EL (cell line): ENCODE measurements around the gene SLC17A2.
"Not testable (repeated sequence)": the region's sequence is repeated elsewhere in the genome, so short reads cannot be mapped to it uniquely, and the experiment has no call there.

Source experiments
- DNase-seq: peaks from one replicate; pipeline ENCODE4 v3.0.0-alpha.2; 2016

Gene SLC17A2

GRCh38 chr6:25951296-25952032, 21.0 kb upstream of the SLC17A2 start:
- DNase-seq, result no peak

GRCh38 chr6:25950297-25950696, 19.8 kb upstream of the SLC17A2 start:
- no peak for DNase-seq

DNA sequence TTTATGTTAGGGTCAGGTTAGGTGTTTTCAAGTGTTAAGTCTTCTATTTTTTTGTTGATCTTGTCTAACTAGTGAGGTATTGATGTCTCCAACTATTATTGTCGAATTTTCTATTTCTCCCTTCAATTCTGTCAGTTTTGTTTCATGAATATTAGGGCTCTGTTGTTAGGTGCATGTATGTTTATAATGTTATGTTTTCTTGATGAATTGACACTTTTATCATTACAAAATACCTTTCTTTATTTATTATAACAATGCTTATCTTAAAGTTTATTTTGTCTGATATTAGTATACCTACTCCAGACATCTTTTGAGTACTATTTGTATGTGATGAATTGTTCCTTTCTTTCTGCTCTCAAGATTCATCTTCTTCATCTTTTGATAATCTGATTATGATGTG, 19.2 kb upstream of the SLC17A2 start:
- no peak for DNase-seq

DNA sequence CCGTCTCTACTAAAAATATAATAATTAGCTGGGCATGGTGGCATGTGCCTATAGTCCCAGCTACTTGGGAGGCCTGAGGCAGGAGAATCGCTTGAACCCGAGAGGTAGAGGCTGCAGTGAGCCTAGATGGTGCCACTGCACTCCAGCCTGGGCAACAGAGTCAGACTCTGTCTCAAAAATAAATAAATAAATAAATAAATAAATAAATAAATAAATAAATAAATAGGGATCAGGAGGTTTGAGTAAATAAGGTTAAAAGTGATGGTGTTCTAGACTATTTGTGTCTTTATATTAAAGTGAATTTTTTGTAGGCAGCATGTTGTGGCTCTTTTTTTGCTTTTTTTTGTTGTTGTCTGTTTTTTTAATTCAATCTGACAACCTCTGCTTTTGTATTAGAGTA, 17.0 kb upstream of the SLC17A2 start:
- DNase-seq, result not testable (repeated sequence)

- DNase-seq, result no peak
These were observed 16.1 kb upstream of the SLC17A2 start for GRCh38 chr6:25946631-25947030.

DNA sequence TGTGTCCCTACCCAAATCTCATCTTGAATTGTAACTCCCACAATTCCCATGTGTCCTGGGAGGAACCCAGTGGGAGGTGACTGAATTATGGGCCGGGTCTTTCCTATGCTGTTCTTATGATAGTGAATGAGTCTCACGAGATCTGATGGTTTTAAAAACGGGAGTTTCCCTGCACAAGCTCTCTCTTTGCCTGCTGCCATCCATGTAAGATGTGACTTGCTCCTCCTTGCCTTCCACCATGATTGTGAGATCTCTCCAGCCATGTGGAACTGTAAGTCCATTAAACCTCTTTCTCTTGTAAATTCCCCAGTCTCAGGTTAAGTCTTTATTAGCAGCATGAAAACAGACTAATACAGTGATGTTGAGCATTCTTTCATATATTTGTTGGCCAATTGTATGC, 15.2 kb upstream of the SLC17A2 start:
- not testable (repeated sequence) for DNase-seq

DNA sequence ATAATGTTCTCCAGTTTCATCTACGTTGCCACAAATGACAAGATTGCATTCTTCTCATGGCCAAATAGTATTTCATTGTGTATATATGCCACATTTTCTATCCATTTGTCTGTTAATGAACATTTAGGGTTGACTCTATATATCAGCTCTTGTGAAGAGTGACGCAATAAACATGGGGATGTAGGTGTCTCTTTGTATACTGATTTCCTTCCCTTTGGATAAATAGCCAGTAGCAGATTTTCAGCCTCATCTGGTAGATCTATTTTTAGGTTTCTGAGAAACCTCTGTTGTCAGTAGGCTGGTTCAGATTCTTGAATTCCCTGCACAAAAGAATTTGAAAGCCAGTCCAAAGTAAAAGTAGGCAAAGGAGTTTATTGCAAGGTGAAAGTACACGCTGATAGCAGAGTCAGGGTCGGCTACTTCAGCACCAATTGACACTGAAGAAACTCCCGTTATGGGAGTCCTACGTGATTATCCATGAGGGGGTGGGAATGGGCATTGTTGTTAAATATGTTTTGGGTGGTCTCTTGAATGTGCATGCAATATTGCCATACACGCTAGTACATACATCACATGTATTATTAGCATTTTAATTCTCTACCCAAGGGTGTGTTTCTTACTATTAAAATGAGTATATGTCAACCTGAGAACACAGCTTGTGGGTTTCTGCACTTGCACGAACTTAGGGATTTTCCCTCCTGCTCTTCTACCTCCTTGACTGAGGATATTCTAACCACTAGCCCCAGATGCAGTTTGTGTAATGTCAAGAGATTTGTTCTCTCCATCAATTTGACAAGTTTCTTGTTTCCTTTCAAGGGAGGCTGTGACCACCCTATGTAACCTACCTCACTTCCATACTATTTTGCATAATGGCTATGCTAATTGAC, 14.4 kb upstream of the SLC17A2 start:
- no peak for DNase-seq

GRCh38 chr6:25943887-25944286, 13.4 kb upstream of the SLC17A2 start:
- DNase-seq, result no peak

- peak; percentile 40 for DNase-seq
These were observed 12.2 kb upstream of the SLC17A2 start for GRCh38 chr6:25942561-25943147.

DNA sequence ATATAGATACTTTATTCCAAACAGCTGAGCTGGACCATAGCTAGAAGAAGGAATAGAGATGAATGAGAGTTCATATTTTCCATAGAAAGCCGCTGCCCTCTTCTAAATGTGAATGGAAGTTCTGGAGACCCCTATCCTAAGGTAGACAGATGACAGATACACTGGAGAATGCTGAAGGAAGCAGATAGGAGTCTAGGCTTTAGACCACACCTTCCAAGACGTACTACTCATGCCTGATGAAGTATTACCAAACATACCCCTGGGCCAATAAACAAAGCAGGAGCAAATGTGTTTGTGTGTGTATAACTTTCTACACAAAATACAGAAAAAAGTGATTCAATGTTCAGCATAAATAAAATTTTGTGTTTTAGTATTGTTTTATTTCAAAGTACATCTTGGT, 9.1 kb upstream of the SLC17A2 start:
- DNase-seq, result no peak

- DNase-seq, result no peak
These were observed 5.5 kb upstream of the SLC17A2 start for GRCh38 chr6:25935953-25936352.

DNA sequence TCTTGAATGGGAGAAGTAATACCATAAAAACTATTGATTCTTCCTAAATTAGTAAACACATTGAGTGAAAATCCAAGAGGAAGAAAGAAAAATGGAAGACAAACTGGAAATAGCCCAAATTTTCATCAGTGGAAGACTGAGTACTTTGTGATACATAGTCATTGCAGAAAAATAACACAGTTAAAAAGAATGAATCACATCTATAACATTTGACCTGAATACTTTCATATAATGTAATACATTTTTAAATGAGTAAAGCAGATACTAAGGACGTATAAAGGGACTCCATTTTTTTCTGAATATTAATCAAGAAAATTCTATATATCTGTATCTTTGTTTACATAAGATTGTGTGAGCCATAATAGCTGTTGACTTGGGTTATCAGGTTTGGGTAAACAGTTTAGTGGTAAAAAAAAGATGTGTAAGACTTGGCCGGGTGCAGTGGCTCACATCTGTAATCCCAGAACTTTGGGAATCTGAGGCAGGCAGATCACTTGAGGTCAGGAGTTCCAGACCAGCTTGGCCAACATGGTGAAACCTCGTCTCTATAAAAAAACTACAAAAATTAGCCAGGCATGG, 4.3 kb upstream of the SLC17A2 start:
- no peak for DNase-seq

DNA sequence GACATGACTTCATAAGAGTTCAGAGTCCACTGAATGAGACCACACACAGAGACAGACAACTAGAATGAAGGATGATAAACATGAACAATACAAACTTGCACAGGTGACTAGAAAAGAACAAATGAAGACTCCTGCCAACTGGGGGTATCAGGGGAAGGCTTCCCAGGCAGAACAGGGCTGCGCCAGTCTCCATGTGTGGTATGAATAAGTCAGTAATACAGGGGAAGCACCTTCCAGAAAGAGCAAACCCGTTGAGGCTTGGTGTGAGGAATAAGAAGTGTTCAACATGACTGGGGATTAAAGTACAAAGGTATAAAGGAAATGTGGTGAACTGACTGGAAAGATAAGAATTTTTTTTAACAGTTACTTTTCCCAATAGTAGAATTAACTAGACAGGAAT, 3.7 kb upstream of the SLC17A2 start:
- DNase-seq, result no peak

DNA sequence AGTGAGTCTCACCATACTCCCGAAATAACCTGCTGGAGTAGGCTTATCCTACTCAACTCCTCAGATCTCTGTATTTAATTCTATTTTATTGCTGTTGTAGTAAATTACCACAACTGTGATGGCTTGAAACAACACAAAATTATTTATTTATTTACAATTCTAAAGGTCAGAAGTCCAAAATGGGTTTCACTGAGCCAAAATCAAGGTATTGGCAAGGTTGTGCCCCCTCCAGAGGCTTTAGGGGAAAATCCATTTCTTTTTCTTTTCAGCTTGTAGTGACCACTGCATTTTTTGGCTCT, 869 bp upstream of the SLC17A2 start:
- no peak for DNase-seq

- DNase-seq, result not testable (repeated sequence)
These were observed 706 bp downstream of the SLC17A2 start for GRCh38 chr6:25929785-25930184.

- DNase-seq, result no peak
These were observed 1.7 kb downstream of the SLC17A2 start for GRCh38 chr6:25928562-25929324.

DNA sequence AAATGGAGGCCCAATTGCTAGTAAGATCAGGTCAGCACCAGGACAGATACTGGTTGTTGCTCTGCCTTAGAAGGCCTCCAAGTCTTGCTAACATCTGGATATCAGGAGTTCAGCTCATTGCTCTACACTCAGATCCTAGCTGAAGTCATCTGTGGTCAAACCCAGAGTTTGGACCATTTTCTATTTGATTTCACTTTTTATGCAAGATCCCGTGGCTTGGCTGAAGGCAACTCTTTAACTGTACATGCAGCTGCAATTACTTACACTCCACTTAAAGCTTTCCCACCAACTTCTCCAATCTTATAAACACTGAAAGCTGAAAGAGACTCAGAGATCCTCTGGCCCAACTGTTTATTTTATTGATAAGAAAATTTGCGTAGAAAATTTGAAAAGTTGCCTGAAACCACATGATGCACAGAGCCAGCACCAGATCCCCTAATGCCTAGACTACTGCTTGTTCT, 2.7 kb downstream of the SLC17A2 start:
- DNase-seq, result no peak

- DNase-seq, result no peak
These were observed 3.3 kb downstream of the SLC17A2 start for GRCh38 chr6:25927178-25927577.

GRCh38 chr6:25925876-25926275, 4.6 kb downstream of the SLC17A2 start:
- DNase-seq, result no peak

- DNase-seq, result peak; percentile 14
These were observed 8.2 kb downstream of the SLC17A2 start for GRCh38 chr6:25922301-25922700.

DNA sequence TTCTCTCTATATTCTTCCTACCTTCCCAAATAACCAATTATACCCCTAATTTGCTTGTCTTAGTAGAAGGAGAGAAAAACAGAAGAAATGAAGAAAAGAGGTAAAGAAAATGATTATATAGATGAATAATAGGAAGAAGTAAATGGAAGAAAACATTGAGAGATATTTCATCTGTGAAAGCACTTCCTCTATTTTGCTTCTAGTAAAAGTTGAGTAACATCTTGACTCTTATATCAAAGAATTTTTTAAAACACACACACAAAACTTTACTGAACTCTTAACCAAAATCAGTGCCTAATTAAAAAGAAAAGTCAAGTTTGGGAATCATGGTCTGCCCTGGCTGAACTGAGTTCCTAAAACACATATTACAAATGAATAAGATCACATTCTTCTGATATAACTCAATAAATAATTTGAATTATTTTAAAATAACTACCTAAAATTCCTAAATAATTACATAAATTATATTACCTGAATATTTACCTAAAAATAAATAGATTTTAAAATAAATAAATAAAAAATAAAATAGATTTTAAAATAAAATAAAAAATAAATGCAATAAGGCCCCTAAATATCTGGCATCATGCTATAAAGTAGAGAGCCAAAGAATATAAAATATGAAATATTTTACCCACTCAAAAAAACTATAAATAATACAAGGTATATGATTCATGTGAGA, 8.8 kb downstream of the SLC17A2 start:
- no peak for DNase-seq

GRCh38 chr6:25919657-25920056, 10.8 kb downstream of the SLC17A2 start:
- no peak for DNase-seq
